Esophagus squamous epithelium (tissue), 4 donors: ENCODE data around the gene UGT2B10.
"Not testable (repeated sequence)": the region's sequence is repeated elsewhere in the genome, so short reads cannot be mapped to it uniquely, and the experiment has no call there.

Source experiments
- POLR2A ChIP-seq, 4 donors: fragments of 450-650 bp; IDR thresholded peaks; one replicate each; pipeline ENCODE4 v1.6.1; 2017; ENCODE audit warnings: antibody characterized with exemption in 4 of 4, mild to moderate bottlenecking in 4 of 4, moderate library complexity in 3 of 4
- TF ChIP-seq, protein P1 (sequence below), 6 experiments: fragments of 450-650 bp in 4 of 6; fragments of 200-600 bp in 2 of 6; sonication (generic) in 2 of 6; IDR thresholded peaks; one replicate each; pipeline ENCODE4 v1.5.1; 2016 to 2019; ENCODE audit warnings: antibody characterized with exemption in 6 of 6, mild to moderate bottlenecking in 4 of 6, moderate library complexity in 4 of 6

GRCh38 chr4:68818030-68818462 lies 2.3 kb downstream of the UGT2B10 start:
- TF ChIP-seq POLR2A (IDR thresholded peaks at IDR 0.05), result not testable (repeated sequence)
- TF ChIP-seq, protein P1, sequence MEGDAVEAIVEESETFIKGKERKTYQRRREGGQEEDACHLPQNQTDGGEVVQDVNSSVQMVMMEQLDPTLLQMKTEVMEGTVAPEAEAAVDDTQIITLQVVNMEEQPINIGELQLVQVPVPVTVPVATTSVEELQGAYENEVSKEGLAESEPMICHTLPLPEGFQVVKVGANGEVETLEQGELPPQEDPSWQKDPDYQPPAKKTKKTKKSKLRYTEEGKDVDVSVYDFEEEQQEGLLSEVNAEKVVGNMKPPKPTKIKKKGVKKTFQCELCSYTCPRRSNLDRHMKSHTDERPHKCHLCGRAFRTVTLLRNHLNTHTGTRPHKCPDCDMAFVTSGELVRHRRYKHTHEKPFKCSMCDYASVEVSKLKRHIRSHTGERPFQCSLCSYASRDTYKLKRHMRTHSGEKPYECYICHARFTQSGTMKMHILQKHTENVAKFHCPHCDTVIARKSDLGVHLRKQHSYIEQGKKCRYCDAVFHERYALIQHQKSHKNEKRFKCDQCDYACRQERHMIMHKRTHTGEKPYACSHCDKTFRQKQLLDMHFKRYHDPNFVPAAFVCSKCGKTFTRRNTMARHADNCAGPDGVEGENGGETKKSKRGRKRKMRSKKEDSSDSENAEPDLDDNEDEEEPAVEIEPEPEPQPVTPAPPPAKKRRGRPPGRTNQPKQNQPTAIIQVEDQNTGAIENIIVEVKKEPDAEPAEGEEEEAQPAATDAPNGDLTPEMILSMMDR (IDR thresholded peaks at IDR 0.05), result not testable (repeated sequence)
